RWPE1 (cell line): ENCODE data around the gene LMNTD1.
"Not testable (repeated sequence)": the region's sequence is repeated elsewhere in the genome, so short reads cannot be mapped to it uniquely, and the experiment has no call there.

Experiments
- CTCF ChIA-PET: fragments of 350-600 bp; sonication (Branson Sonifier 250); formaldehyde crosslinking; extraction: SDS; loops from one replicate; lab custom pipeline; 2021; lab: Yijun Ruan, JAX
- POLR2A ChIA-PET: fragments of 400-600 bp; formaldehyde crosslinking; extraction: SDS; loops from one replicate; lab custom pipeline; 2020; ENCODE audit warnings: antibody characterized with exemption; ENCODE audit not compliant: low non-redundant PET; lab: Yijun Ruan, JAX
- DNase-seq: peaks from one replicate; pipeline ENCODE4 v3.0.0; 2012; ENCODE audit warnings: low spot score
- H3K27ac ChIP-seq: fragments of 450-650 bp; 2 replicates; pipeline ENCODE4 v1.5.1; 2017
- TF ChIP-seq, protein P1 (sequence below): fragments of 450-650 bp; conservative IDR thresholded peaks from 2 replicates; pipeline ENCODE4 v1.5.1; 2017; ENCODE audit warnings: low read depth, mild to moderate bottlenecking

LMNTD1 gene, protein sequence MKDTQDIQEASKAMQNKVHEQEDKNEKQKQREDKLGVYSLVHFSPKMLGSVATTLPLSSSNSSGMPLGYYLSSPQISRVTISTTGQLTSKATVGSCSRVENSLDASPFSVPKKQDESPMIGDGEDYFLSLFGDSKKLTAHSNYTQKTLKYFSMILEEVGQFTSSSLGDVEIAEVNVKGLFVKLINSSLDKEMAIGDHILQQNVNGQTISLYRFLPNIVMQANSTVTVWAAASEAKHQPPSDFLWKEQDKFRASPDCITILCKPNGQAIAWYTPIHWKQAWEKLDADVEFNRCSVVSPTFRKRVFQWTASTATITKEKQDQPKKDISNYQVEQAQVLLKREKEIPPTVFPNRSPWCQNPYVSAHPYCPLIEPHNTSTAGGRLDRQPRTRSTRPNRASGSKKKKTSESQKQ

DNA sequence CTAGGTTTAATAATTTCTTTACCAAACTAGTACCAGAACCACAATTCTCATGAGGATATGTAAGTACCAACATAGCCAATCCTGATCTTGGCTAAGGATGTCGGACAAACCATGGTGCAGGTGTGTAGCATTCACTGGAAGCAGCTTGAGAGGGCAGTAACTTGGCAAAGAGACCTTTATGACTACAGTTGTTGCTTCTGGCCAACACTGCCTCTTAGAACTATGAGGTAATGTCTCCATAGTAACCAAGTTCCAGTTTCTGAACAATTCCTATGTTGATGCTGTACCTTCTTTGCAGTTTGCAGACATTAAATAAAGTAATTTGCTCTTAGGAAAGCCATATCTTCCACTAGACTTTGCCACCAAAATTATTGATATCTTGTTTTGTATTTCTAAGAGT, at the start of gene LMNTD1:
LMNTD1 (minus strand) TSS at position 186 of the 400 bp plus-strand sequence. CDS start 324 bp downstream, outside the sequence.
- TF ChIP-seq, protein P1, sequence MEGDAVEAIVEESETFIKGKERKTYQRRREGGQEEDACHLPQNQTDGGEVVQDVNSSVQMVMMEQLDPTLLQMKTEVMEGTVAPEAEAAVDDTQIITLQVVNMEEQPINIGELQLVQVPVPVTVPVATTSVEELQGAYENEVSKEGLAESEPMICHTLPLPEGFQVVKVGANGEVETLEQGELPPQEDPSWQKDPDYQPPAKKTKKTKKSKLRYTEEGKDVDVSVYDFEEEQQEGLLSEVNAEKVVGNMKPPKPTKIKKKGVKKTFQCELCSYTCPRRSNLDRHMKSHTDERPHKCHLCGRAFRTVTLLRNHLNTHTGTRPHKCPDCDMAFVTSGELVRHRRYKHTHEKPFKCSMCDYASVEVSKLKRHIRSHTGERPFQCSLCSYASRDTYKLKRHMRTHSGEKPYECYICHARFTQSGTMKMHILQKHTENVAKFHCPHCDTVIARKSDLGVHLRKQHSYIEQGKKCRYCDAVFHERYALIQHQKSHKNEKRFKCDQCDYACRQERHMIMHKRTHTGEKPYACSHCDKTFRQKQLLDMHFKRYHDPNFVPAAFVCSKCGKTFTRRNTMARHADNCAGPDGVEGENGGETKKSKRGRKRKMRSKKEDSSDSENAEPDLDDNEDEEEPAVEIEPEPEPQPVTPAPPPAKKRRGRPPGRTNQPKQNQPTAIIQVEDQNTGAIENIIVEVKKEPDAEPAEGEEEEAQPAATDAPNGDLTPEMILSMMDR: no peak
- no peak for DNase-seq
- CTCF ChIA-PET: interaction anchor here (0.7 kb wide), 1 partner anchor 226 kb away, joined by 4 read pairs; no protein-coding TSS in a partner anchor
- POLR2A ChIA-PET: no interaction called here
- no peak within 1 kb of the TSS for H3K27ac ChIP-seq

DNA sequence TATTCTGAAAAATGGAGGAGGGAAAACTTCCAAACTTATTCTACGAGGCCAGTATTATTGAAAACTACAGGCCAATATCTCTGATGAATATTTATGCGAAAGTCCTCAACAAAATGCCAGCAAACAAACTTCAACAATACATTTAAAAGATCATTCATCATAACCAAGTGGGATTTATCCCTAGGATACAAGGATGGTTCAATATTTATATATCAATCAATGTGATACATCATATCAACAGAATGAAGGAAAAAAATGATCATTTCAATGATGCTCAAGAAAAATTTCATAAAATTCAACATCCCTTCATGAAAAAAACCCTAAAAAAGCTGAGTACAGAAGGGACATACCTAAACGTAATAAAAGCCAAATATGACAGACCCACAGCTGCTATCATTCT, 45.9 kb upstream of the LMNTD1 start:
- ChIA-PET POLR2A (no interaction called here), CTCF (no interaction called here)
- no peak for DNase-seq
- H3K27ac ChIP-seq: no peak overlapping the region
- TF ChIP-seq, protein P1: no peak

DNA sequence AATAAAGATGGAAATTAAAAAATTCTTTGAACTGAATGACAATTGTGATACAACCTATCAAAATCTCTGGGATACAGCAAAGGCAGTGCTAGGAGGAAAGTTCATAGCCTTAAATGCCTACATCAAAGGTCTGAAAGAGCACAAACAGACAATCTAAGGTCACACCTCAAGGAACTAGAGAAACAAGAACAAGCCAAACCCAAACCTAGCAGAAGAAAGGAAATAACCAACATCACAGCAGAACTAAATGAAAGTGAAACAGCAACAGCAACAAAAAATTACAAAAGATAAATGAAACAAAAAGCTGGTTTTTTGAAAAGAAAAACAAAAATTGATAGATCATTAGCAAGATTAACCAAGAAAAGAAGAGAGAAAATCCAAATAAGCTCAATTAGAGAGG, 42.4 kb upstream of the LMNTD1 start:
- DNase-seq, POLR2A ChIA-PET, H3K27ac ChIP-seq: not testable (repeated sequence)
- CTCF ChIA-PET: interaction anchor here (0.6 kb wide), 1 partner anchor 258 kb away, joined by 4 read pairs; no protein-coding TSS in a partner anchor

DNA sequence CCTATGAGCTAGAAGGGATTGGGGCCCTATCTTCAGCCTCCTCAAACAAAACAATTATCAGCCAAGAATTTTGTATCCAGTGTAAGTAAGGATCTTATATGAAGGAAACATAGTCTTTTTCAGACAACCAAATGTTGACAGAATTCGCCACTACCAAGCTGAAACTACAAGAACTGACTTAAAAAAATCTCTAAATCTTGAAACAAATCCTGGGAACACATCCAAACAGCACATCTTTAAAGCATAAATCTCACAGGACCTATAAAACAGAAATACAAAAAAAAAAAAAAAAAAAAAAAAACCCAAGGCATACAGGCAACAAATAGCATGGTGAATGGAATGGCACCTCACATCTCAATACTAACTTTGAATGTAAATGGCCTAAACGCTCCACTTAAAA, 41.3 kb upstream of the LMNTD1 start:
- ChIA-PET CTCF (no interaction called here), POLR2A (no interaction called here)
- DNase-seq: no peak
- no peak overlapping the region for H3K27ac ChIP-seq
- TF ChIP-seq, protein P1: no peak

DNA sequence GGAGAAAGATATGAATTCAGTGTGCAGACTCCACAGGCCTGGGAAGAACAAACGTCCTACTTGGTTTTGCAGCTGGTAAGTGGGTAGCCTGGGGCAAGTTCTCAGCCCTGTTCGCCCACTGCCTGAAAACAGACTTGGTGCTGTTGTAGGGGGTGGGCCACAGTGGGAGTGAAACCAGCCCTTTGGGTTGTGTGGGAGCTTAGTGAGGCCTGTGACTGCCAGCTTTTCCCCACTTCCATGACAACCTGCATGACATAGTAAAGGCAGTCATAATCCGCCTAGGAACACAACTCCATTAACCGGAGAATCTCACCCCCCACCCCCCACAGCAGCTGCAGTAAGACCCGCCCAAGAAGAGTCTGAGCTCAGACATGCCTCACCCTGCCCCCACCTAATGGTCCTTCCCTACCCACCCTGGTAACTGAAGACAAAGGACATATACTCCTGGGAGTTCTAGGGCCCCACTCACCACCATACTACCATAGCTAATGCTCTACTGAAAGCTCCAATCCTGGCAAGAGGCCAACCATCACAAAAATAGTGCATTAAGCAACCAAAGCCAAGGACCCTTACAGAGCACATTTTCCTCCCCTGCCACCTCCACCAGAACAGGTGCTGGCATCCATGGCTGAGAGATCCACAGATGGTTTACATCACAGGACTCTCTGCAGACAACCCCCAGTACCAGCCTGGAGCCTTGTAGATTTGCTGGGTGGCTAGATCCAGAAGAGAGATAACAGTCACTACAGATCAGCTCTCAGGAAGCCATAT, 39.8 kb upstream of the LMNTD1 start:
- POLR2A ChIA-PET: no interaction called here
- DNase-seq: no peak
- no peak overlapping the region for H3K27ac ChIP-seq
- CTCF ChIA-PET: no interaction called here
- TF ChIP-seq, protein P1: no peak

DNA sequence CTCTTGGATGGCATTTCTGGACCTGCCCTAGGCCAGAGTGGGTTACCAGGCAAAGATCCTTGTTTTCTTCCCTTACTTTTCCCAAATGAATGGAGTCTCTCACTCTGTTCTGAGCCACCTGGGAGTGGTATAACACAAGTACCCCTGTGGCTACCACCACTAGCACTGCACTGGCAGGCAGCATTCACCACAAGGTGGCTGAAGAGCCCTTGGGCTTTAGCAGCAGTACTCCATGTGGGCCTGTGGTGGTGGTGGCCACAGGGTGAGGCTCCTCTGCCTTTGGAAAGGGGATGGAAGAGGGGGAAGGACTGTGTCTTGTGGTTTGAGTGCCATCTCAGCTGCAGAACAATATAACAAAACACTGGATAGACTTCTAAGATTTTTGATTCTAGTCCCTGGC, 38.1 kb upstream of the LMNTD1 start:
- ChIA-PET CTCF (no interaction called here), POLR2A (no interaction called here)
- TF ChIP-seq, protein P1: no peak
- H3K27ac ChIP-seq: no peak overlapping the region
- DNase-seq: no peak
